Measurements from ENCODE around the gene PAFAH1B2.

DNA sequence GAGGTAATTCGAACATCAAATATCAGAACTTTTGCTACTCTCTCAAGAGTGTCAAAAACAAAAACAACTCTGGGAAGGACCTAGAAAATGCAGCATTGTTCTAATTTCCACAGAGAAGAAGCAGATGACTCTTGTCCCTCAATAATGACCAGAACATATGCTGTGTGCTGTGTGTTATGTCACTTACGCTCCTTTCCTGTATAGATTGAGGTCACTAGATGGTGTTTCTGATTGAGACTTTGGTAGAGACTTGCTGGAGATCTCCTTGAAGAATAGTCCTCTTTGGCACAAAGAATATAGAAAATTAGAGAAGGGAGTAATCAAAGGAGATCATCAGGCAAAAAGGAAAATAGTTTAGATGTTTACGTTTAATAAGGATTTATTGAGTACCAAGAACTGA lies 43.5 kb upstream of the PAFAH1B2 start:
- TF ChIP-seq, protein P1, sequence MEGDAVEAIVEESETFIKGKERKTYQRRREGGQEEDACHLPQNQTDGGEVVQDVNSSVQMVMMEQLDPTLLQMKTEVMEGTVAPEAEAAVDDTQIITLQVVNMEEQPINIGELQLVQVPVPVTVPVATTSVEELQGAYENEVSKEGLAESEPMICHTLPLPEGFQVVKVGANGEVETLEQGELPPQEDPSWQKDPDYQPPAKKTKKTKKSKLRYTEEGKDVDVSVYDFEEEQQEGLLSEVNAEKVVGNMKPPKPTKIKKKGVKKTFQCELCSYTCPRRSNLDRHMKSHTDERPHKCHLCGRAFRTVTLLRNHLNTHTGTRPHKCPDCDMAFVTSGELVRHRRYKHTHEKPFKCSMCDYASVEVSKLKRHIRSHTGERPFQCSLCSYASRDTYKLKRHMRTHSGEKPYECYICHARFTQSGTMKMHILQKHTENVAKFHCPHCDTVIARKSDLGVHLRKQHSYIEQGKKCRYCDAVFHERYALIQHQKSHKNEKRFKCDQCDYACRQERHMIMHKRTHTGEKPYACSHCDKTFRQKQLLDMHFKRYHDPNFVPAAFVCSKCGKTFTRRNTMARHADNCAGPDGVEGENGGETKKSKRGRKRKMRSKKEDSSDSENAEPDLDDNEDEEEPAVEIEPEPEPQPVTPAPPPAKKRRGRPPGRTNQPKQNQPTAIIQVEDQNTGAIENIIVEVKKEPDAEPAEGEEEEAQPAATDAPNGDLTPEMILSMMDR (IDR thresholded peaks at IDR 0.05), result no peak
- no peak for TF ChIP-seq POLR2A (IDR thresholded peaks at IDR 0.05)

Data from esophagus squamous epithelium (tissue), 4 donors.